Sigmoid colon (tissue), 7 donors: ENCODE results near the gene SLC16A5. TPM values are rescaled to one million over a fixed set of nuclear protein-coding genes. Genes with fewer than 3 reads are reported as not detected.
"Not testable (repeated sequence)": the region's sequence is repeated elsewhere in the genome, so short reads cannot be mapped to it uniquely, and the experiment has no call there.

Source experiments
- DNase-seq: peaks from one replicate; pipeline ENCODE4 v3.0.0-alpha.2; 2019
- H3K27ac ChIP-seq, 4 donors: fragments of 200-600 bp; sonication (generic); one replicate each; pipeline ENCODE4 v1.5.1; 2016 to 2019; ENCODE audit warnings: mild to moderate bottlenecking in 1 of 4
- H3K27me3 ChIP-seq, 3 donors: fragments of 200-600 bp; sonication (generic); one replicate each; pipeline ENCODE4 v1.5.1; 2019; ENCODE audit warnings: mild to moderate bottlenecking in 1 of 3
- H3K36me3 ChIP-seq, 4 donors: fragments of 200-600 bp; sonication (generic); one replicate each; pipeline ENCODE4 v1.5.1; 2016 to 2019
- H3K4me1 ChIP-seq, 4 donors: fragments of 200-600 bp; sonication (generic); one replicate each; pipeline ENCODE4 v1.5.1; 2017 to 2019
- H3K4me3 ChIP-seq, 4 donors: fragments of 200-600 bp; sonication (generic); one replicate each; pipeline ENCODE4 v1.5.1; 2017 to 2019; ENCODE audit warnings: mild to moderate bottlenecking in 2 of 4, moderate library complexity in 1 of 4
- H3K9me3 ChIP-seq, 4 donors: fragments of 200-600 bp in 3 of 4; sonication (generic) in 3 of 4; one replicate each; pipeline versions ENCODE4 v1.5.1 to v1.6.1; 2013 to 2019
- EP300 ChIP-seq, 4 donors: sonication (generic); formaldehyde crosslinking; IDR thresholded peaks; one replicate each; pipeline ENCODE4 v1.6.1; 2017; ENCODE audit warnings: antibody characterized with exemption in 4 of 4
- POLR2A ChIP-seq, 2 donors: fragments of 450-650 bp; IDR thresholded peaks; one replicate each; pipeline ENCODE4 v1.6.1; 2016; ENCODE audit warnings: antibody characterized with exemption in 2 of 2, mild to moderate bottlenecking in 2 of 2, moderate library complexity in 2 of 2
- POLR2AphosphoS5 ChIP-seq, 4 donors: sonication (generic); formaldehyde crosslinking; IDR thresholded peaks; one replicate each; pipeline ENCODE4 v1.6.1; 2017; ENCODE audit warnings: antibody characterized with exemption in 4 of 4
- WGBS, 2 donors: extraction: QIAGEN DNeasy Blood & Tissue Kit; methylation state at CpG; one replicate each; pipeline ENCODE4 v1.1.7; 2013; 5-methylcytosine and 5-hydroxymethylcytosine counted together
- intact Hi-C: fragments of 100-400 bp; cut with DNase I; formaldehyde crosslinking; loops from one replicate; pipeline ENCODE4 v1.15.1; 2023
- polyA plus RNA-seq, 3 donors: library from polyadenylated mRNA; stranded (reverse); fragments of 200-250 nt; gene quantifications; one replicate each; pipeline ENCODE4 v1.2.3, GENCODE V29; 2013
- total RNA-seq, 4 donors: library from RNA; depleted of rRNA; stranded (reverse); fragments of >200 nt; gene quantifications; one replicate each; pipeline ENCODE4 v1.1.0, GENCODE V29; 2016
- TF ChIP-seq, protein P1 (sequence below), 4 experiments: fragments of 450-650 bp in 3 of 4; fragments of 200-600 bp in 1 of 4; IDR thresholded peaks; one replicate each; pipeline ENCODE4 v1.5.1; 2016 to 2019; ENCODE audit warnings: antibody characterized with exemption in 4 of 4, mild to moderate bottlenecking in 3 of 4, moderate library complexity in 2 of 4
- donor health status: healthy with polysubstance abuse.
- donor health status: Bipolar disorder and iron deficiency.
- donor health status: healthy.

Gene SLC16A5
- total and polyA plus RNA-seq, 7 donors = 2.6 to 31.1 (median 8.1) TPM

DNA sequence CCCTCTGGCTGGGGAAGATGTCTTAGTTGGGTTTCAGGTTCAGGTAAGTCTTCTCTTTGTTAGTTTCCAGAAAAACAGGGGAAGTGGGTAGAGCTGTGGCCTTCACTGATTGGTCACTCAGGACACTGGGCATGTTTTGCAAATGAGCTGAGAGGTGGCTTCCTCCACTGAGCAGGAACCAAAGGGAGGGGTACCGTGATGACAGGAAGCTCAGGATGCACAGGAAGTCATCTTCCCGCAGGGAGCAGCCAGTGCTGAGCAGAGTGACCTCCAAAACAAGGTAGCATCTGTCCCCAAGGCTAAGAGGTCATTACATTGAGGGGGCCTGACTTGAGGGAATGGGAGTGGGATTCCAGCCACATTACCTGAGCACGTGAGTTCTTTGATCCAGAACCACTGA lies 38.2 kb downstream of the SLC16A5 start:
- intact Hi-C loops = no loop called here
- H3K4me3 ChIP-seq = no peak overlapping the region
- H3K4me1 ChIP-seq = peaks cover 0 to 14% (median 11%) of the 10 kb centered on the region in 4 donors
- no peaks in the 10 kb centered on the region for H3K27me3 ChIP-seq
- TF ChIP-seq, protein P1, sequence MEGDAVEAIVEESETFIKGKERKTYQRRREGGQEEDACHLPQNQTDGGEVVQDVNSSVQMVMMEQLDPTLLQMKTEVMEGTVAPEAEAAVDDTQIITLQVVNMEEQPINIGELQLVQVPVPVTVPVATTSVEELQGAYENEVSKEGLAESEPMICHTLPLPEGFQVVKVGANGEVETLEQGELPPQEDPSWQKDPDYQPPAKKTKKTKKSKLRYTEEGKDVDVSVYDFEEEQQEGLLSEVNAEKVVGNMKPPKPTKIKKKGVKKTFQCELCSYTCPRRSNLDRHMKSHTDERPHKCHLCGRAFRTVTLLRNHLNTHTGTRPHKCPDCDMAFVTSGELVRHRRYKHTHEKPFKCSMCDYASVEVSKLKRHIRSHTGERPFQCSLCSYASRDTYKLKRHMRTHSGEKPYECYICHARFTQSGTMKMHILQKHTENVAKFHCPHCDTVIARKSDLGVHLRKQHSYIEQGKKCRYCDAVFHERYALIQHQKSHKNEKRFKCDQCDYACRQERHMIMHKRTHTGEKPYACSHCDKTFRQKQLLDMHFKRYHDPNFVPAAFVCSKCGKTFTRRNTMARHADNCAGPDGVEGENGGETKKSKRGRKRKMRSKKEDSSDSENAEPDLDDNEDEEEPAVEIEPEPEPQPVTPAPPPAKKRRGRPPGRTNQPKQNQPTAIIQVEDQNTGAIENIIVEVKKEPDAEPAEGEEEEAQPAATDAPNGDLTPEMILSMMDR (IDR thresholded peaks at IDR 0.05) = no peak
- TF ChIP-seq POLR2A (IDR thresholded peaks at IDR 0.05) (no peak), EP300 (IDR thresholded peaks at IDR 0.05) (no peak), POLR2AphosphoS5 (IDR thresholded peaks at IDR 0.05) (no peak)
- no peaks in the 10 kb centered on the region for H3K9me3 ChIP-seq
- no peak overlapping the region for H3K27ac ChIP-seq
- DNase-seq = no peak
- WGBS, 2 donors = 52 to 85% methylated on average over 3 of the region's 3 CpGs
- peaks cover 0 to 19% (median 5%) of the 10 kb centered on the region in 4 donors for H3K36me3 ChIP-seq

DNA sequence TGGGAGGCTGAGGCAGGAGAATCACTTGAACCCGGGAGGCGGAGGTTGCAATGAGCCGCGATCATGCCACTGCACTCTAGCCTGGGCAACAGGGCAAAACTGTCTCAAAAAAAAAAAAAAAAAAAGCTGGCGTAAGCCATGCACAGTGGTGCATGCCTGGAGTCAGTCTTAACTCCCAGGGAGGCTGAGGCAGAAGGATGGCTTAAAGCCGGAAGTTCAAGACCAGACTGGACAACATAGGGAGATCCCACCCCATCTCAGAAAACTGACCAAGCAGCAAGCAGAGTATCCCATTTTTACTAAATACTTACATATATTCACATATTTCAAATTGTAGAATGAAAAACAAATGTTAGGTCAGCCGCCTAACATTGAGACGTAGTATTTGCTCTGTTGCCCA lies 39.2 kb downstream of the SLC16A5 start:
- H3K27ac ChIP-seq = no peak overlapping the region
- TF ChIP-seq POLR2AphosphoS5 (IDR thresholded peaks at IDR 0.05) = no peak
- TF ChIP-seq EP300 (IDR thresholded peaks at IDR 0.05) = no peak
- TF ChIP-seq, protein P1 (IDR thresholded peaks at IDR 0.05) = no peak
- TF ChIP-seq POLR2A (IDR thresholded peaks at IDR 0.05) = no peak
- H3K9me3 ChIP-seq = no peaks in the 10 kb centered on the region
- 85 to 97% methylated on average over 8 of the region's 8 CpGs for WGBS, 2 donors
- DNase-seq = no peak
- H3K36me3 ChIP-seq = peaks cover 0 to 19% (median 5%) of the 10 kb centered on the region in 4 donors
- no peak overlapping the region for H3K4me3 ChIP-seq
- H3K27me3 ChIP-seq = no peaks in the 10 kb centered on the region
- H3K4me1 ChIP-seq = peaks cover 0 to 18% (median 11%) of the 10 kb centered on the region in 4 donors
- intact Hi-C loops = no loop called here

DNA sequence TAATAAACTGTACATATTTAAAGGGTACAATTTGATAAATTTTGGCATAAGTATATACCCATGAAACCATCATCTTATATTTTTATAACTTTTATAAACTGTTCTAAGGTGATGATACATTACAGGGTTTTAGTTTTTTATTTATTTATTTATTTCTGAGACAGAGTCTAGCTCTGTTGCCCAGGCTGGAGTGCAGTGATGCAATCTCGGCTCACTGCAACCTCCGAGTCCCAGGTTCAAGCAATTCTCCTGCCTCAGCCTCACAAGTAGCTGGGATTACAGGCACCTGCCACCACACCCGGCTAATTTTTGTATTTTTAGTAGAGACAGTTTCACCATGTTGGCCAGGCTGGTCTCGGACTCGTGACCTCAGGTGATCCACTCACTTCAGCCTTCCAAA lies 40.2 kb downstream of the SLC16A5 start:
- peaks cover 0 to 19% (median 5%) of the 10 kb centered on the region in 4 donors for H3K36me3 ChIP-seq
- H3K9me3 ChIP-seq, H3K27ac ChIP-seq, H3K4me3 ChIP-seq, H3K27me3 ChIP-seq, intact Hi-C loops, DNase-seq: not testable (repeated sequence)
- H3K4me1 ChIP-seq = peaks cover 0 to 23% (median 11%) of the 10 kb centered on the region in 4 donors
- WGBS, 2 donors = 22 to 79% methylated on average over 5 of the region's 5 CpGs

DNA sequence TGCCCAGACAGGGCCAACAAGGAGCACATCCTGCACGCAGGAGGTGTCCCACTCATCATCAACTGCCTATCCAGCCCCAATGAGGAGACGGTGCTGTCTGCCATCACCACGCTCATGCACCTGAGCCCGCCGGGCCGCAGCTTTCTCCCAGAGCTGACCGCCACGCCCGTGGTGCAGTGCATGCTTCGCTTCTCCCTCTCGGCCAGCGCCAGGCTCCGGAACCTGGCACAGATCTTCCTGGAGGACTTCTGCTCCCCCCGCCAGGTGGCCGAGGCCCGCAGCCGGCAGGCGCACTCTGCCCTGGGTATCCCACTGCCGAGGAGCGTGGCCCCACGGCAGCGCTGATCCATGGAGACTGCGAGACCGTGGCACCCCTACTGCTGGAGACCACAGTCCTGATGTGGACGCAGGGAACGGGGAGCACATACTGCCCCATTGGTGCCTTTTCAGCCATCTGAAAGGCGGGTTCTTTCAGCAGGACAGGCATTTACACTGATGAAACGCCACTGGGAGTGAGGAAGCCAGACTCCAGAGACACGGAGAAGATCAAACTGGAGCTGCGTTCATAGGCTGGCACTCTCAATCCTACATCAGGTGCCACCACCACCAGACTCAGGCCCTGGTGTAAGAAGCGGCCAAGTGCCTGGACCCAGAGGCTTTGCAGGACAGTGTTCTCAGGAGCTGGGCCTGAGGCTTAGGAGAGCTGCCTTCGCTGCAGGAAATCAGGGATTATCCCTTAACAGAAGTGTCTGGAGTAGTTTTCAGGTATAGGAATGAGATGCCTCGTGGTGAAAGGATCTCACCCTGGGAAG lies 41.1 kb downstream of the SLC16A5 start:
- Histone ChIP-seq H3K4me1 (peaks cover 0 to 23% (median 11%) of the 10 kb centered on the region in 4 donors), H3K4me3 (no peak overlapping the region), H3K9me3 (no peaks in the 10 kb centered on the region), H3K27me3 (no peaks in the 10 kb centered on the region), H3K27ac (no peak overlapping the region), H3K36me3 (peaks cover 0 to 19% (median 5%) of the 10 kb centered on the region in 4 donors)
- 88 to 93% methylated on average over 33 of the region's 33 CpGs for WGBS, 2 donors
- no peak for DNase-seq
- TF ChIP-seq POLR2AphosphoS5 (IDR thresholded peaks at IDR 0.05) (no peak), POLR2A (IDR thresholded peaks at IDR 0.05) (no peak), EP300 (IDR thresholded peaks at IDR 0.05) (no peak)
- TF ChIP-seq, protein P1 (IDR thresholded peaks at IDR 0.05) = no peak
- intact Hi-C loops = no loop called here

DNA sequence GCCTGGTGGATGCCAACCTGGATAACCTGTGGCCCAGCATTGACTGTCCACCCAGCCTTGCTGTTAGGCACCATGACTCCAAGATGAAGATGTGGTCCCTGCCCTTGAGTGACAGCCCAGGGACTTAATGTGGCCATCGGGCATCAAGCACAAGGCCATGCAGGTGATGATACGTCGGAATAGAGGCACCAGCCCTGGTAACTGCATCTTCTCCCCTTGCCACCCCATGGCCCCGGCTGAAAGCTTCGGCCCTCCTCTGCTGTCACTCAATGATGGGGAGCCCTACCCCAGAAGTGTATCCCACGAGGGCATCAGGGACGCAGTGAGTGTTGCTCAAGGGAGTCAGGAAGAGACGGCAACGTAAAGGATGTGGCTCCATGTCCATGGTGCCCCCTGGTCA lies 41.8 kb downstream of the SLC16A5 start:
- Histone ChIP-seq H3K36me3 (peaks cover 0 to 19% (median 5%) of the 10 kb centered on the region in 4 donors), H3K27ac (no peak overlapping the region), H3K27me3 (no peaks in the 10 kb centered on the region), H3K9me3 (no peaks in the 10 kb centered on the region), H3K4me3 (no peak overlapping the region), H3K4me1 (peaks cover 0 to 23% (median 11%) of the 10 kb centered on the region in 4 donors)
- DNase-seq = no peak
- TF ChIP-seq POLR2AphosphoS5 (IDR thresholded peaks at IDR 0.05) = no peak
- TF ChIP-seq EP300 (IDR thresholded peaks at IDR 0.05) = no peak
- TF ChIP-seq, protein P1 (IDR thresholded peaks at IDR 0.05) = no peak
- no peak for TF ChIP-seq POLR2A (IDR thresholded peaks at IDR 0.05)
- intact Hi-C loops = no loop called here
- WGBS, 2 donors = 88 to 92% methylated on average over 9 of the region's 9 CpGs
